Stimulated activated effector memory CD8-positive, alpha-beta T cell treated with anti-CD3 and anti-CD28 coated beads, Interleukin-12 subunit alpha, Interleukin-12 subunit beta, amount 100 ng/mL, for 72 hours (primary cell): ENCODE measurements around the gene TCF25.
"Not testable (repeated sequence)": the region's sequence is repeated elsewhere in the genome, so short reads cannot be mapped to it uniquely, and the experiment has no call there.

ENCODE experiments used
- ATAC-seq: fragments of 150-1000 bp; cut with Tn5 transposase; 2 replicates; pipeline ENCODE4 v1.10.0; 2021
- DNase-seq, 2 donors: peaks; one replicate each; pipeline ENCODE4 v3.0.0; 2021 to 2022; ENCODE audit warnings: low spot score in 2 of 2
- H3K27ac Mint-ChIP-seq: one replicate; pipeline ENCODE4 v1.8.0; 2022; ENCODE audit warnings: mild to moderate bottlenecking, mixed read lengths
- H3K36me3 Mint-ChIP-seq: one replicate; pipeline ENCODE4 v1.8.0; 2022; ENCODE audit warnings: mild to moderate bottlenecking, mixed read lengths
- H3K4me1 Mint-ChIP-seq: one replicate; pipeline ENCODE4 v1.8.0; 2022; ENCODE audit warnings: mixed read lengths
- H3K4me3 Mint-ChIP-seq: one replicate; pipeline ENCODE4 v1.8.0; 2022; ENCODE audit warnings: mild to moderate bottlenecking, mixed read lengths
- H3K9me3 Mint-ChIP-seq: one replicate; pipeline ENCODE4 v1.8.0; 2022; ENCODE audit warnings: mixed read lengths

TCF25 gene, protein sequence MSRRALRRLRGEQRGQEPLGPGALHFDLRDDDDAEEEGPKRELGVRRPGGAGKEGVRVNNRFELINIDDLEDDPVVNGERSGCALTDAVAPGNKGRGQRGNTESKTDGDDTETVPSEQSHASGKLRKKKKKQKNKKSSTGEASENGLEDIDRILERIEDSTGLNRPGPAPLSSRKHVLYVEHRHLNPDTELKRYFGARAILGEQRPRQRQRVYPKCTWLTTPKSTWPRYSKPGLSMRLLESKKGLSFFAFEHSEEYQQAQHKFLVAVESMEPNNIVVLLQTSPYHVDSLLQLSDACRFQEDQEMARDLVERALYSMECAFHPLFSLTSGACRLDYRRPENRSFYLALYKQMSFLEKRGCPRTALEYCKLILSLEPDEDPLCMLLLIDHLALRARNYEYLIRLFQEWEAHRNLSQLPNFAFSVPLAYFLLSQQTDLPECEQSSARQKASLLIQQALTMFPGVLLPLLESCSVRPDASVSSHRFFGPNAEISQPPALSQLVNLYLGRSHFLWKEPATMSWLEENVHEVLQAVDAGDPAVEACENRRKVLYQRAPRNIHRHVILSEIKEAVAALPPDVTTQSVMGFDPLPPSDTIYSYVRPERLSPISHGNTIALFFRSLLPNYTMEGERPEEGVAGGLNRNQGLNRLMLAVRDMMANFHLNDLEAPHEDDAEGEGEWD

DNA sequence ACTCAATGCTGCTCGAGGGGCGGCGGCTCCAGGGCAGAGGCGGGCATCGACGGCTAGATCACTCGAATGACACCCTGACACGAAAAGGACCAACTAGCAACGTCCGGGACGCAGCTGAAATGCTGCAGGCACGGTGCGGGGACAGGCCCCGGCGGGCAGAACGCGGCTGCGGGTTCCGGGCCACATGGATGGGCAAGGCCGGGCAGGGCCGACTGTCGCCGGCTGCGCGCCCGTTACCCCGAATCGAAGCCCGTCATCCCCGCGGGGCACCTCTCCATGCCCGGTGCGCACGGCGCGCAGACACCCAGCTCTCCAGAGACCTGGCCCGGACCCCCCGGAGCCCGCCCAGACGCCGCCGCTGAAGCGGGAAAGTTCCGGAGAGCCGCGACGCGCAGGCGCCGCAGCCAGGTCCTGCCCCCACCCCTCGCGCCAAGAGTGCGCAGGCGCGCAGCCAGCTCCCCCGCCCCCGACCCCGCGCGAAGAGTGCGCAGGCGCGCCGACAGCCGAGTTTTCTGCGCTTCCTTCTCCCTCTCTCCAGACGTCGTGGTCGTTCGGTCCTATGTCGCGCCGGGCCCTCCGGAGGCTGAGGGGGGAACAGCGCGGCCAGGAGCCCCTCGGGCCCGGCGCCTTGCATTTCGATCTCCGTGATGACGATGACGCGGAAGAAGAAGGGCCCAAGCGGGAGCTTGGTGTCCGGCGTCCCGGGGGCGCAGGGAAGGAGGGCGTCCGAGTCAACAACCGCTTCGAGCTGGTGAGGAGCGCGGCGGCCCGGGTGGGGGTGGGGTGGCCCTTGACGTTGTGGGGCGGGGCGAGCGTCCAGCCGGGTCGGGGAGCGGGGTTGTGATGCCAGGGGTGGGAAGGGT, at the start of gene TCF25:
Gene TCF25 (plus strand): TSS at position 484 of the 863 bp plus-strand sequence. CDS start 76 bp downstream, at position 560.
- H3K27ac Mint-ChIP-seq, result peak within 1 kb of the TSS; percentile 98
- H3K36me3 Mint-ChIP-seq, result peaks cover 55% of the 10 kb centered on the region
- peaks cover 13% of the 10 kb centered on the region for H3K4me1 Mint-ChIP-seq
- H3K4me3 Mint-ChIP-seq, result peak within 1 kb of the TSS; percentile 86
- DNase-seq (peak; percentile 76 to 91), ATAC-seq (peak; percentile 65)
- no peaks in the 10 kb centered on the region for H3K9me3 Mint-ChIP-seq

DNA sequence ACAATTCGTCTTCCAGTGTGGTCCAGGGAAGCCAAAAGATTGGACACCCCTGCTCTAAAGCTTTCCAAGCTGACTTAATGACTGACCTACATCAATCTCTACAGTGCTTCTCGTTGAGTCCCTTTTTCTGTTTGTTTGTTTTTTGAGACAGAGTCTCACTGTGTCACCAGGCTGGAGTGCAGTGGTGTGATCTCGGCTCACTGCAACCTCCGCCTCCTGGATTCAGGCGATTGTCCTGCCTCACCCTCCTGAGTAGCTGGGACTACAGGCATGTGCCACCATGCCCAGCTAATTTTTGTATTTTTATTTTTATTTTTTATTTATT, 49.6 kb upstream of the TCF25 start:
- not testable (repeated sequence) for ATAC-seq, DNase-seq, H3K27ac Mint-ChIP-seq, H3K4me3 Mint-ChIP-seq, H3K9me3 Mint-ChIP-seq, H3K36me3 Mint-ChIP-seq
- H3K4me1 Mint-ChIP-seq, result peaks cover 26% of the 10 kb centered on the region

DNA sequence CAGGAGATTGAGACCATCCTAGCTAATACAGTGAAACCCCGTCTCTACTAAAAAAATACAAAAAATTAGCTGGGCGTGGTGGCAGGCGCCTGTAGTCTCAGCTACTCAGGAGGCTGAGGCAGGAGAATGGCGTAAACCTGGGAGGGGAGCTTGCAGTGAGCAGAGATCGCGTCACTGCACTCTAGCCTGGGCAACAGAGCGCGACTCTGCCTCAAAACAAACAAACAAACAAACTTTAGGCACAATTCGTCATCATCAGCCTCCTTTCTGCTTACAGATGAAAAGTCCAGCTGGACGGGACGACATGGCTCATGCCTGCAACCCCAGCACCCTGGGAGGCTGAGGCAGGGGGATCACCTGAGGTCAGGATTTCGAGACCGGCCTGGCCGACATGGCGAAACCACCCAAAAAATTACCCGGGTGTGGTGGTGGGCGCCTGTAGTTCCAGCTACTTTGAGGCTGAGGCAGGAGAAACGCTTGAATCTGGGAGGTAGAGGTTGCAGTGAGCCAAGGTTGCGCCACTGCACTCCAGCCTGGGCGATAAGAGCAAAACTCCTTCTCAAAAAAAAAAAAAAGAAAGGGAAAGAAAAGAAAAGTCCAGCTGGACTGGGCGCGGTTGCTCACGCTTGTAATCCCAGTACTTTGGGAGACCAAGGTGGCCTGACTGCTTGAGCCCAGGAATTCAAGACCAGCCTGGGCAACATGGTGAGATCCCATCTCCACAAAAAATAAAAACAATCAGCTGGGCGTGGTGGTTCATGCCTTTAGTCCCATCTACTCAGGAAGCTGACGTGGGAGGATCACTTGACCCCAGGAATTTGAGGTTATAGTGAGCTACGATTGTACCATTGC, 46.6 kb upstream of the TCF25 start:
- DNase-seq (no peak), ATAC-seq (no peak)
- H3K4me1 Mint-ChIP-seq, result peaks cover 12% of the 10 kb centered on the region
- no peaks in the 10 kb centered on the region for H3K9me3 Mint-ChIP-seq
- H3K27ac Mint-ChIP-seq, result no peak overlapping the region
- H3K4me3 Mint-ChIP-seq, result no peak overlapping the region
- peaks cover 6% of the 10 kb centered on the region for H3K36me3 Mint-ChIP-seq

DNA sequence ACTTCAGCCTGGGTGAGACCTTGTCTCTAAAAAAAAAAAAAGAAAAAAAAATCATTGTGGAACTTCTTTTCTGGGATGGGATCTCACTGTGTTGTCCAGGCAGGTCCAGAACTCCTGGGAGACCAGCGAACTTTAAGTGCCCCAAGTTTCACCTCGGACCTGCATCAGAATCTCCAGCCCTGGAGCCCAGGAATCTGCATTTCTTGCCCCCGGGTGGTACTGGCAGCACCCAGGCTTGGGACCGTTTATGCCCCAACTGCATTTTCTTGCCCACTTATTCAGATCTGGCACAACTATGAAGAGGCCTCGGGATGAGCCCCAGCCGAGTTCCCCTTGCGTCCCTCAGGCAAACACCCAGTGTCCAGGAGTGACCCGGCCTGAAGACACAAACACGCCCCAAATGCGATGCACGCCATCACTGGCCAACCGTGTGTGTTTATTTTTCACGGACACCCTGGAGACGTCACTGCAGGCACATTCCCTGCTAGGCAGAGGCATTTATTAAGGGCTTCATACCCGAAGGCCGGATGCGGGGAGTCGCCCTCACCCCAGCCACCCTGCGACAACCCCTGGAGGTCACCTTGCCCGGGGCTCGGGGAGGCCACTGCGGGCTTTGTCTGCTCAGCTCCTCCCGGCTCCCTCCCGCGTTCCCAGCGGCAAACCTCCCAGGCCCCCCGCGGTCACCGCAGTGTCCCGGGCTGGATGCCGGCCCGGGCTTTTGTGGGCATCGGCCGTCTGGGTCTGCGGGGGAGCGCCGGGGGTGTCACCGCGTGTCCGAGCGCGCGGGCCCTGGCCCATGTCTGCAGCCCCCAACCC, 45.8 kb upstream of the TCF25 start:
- Mint-ChIP-seq H3K4me3 (peak overlapping the region; percentile 35), H3K9me3 (no peaks in the 10 kb centered on the region), H3K27ac (no peak overlapping the region), H3K4me1 (peaks cover 4% of the 10 kb centered on the region), H3K36me3 (peaks cover 6% of the 10 kb centered on the region)
- no peak for ATAC-seq
- no peak for DNase-seq

DNA sequence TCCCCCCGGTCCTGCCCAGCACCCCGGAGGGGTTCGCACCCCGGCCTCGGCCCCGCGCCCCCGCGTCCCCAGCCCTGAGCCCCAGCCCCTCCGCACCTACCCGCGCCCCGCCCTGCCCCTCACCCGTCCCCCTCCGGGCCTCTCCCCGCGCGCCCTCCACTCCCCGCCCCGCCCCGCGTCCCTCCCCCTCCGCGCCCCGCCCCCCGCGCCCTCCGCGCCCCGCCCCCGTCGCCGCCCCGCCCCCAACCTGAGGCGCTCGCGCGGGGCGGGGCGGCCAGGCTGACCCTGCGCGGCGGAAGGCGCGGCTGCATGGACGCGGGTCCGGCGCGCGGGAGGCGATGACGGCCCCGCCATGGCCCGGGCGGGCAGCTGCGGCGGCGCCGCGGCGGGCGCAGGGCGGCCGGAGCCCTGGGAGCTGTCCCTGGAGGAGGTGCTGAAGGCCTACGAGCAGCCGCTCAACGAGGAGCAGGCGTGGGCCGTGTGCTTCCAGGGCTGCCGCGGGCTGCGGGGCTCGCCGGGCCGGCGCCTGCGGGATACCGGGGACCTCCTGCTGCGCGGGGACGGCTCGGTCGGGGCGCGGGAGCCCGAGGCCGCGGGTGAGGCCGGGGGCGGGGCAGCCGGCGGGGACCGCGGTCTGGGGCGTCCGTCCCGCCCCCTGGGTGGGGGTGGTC, 45.1 kb upstream of the TCF25 start, which contains the start of gene SPIRE2:
Gene SPIRE2 (plus strand): TSS at position 277 of the 671 bp plus-strand sequence. CDS start 76 bp downstream, at position 353.
- Mint-ChIP-seq H3K4me1 (no peaks in the 10 kb centered on the region), H3K9me3 (no peaks in the 10 kb centered on the region), H3K4me3 (peak within 1 kb of the TSS; percentile 38), H3K36me3 (peaks cover 6% of the 10 kb centered on the region), H3K27ac (no peak within 1 kb of the TSS)
- peak; percentile 58 to 81 for DNase-seq
- ATAC-seq, result peak; percentile 93

DNA sequence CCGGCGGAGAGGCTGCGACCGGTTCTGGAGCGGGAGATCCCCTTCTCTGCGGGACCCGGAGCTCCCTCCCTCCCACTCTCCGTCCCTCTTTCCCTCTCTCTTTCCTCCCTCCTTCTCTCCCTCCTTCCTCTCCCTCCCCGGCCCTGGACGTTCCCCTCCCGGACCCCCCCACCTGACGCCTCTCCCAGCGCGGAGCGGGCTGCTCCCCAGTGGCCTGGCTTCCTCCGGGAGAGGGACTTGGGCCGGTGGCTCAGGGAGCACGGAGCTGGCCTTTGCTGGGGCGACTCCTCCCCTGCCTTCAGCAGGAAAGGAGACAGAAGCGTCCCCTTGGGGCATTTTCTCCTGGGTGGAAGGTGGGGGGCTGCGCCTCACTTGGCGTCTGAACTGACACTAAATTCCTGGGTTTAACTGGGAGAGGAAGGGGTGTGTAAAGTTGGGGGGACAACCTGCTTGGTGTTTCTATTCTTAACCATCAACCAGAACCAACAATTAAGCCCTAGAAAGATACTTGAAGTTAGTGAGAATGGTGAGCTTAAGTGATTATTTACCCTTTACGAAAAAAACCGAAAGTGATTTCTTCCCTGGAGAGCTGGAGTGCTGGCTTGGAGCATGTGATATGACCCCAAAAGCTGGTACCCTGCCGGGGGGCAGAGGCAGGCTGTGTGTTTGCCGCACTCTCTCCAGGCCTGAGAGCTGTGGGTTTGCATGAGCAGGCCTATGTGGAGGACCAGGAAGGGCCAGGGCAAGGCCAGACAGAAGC, 44.3 kb upstream of the TCF25 start:
- ATAC-seq (no peak), DNase-seq (no peak)
- Mint-ChIP-seq H3K4me3 (peak overlapping the region; percentile 38), H3K4me1 (no peaks in the 10 kb centered on the region), H3K27ac (no peak overlapping the region), H3K9me3 (no peaks in the 10 kb centered on the region), H3K36me3 (peaks cover 6% of the 10 kb centered on the region)

DNA sequence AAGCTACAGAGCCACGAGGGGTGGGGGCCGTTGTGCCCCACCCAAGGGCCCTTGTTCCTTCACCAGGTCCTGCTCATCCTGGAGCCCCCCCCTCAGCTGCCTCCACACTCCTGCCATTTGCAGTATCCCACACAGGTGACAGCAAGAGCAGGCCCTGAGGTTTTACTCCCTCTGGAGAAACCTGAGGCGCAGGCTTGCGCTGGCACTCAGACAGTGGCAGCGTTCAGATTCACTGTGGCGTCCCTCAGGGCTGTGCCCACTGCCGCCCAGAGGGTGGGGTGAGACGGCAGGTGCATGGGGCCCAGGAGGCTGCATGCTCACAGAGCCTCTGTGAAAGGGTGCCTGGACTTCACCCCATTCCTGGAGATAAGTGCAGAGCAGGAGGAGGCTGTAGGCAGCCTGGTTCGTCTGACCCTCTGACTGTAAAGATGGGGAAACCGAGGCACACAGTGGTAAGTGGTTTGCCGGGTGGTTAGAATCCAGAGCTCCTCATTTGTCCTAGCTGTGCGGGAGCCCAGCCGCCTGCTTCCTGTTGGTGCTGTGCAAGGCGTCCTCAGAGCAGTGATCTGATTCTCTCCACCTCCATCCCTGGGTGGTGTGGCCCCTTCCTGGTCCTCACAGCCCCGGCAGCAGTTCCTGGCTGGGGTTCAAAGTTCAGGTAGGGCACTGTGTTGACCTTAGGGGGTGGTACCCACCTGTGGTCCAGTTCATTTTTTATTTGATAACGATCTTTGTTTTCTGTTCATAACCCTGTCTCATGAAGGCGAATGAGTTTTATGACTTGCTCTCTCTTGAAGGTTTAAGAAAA, 43.6 kb upstream of the TCF25 start:
- Mint-ChIP-seq H3K4me3 (peak overlapping the region; percentile 38), H3K27ac (no peak overlapping the region), H3K9me3 (no peaks in the 10 kb centered on the region), H3K4me1 (no peaks in the 10 kb centered on the region), H3K36me3 (peaks cover 6% of the 10 kb centered on the region)
- ATAC-seq (no peak), DNase-seq (no peak)

DNA sequence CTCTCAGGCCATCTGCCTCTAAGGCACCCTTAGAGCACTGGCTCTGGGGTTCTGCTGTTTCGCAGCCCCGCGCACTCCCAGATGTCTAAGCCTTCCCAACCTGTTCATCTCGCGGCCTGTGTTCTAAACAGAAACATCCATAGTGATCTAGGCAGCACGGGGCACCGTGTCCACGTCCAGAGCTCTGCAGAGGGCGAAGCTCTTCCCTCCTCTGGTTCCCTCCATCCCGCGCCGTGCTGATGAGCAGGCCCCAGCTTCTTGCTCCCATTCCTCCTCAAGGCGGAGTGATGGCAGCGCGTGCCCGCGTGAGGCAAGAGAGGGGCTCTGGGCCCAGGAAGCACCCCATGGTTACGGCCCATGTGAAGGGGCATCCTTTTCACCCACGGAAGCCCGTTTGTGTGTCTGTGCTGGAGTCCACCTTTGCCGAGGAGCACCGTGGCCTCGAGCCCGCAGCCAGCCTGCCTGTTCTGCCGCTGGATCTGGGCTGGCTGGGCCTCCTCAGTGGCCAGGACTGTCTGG, 41.5 kb upstream of the TCF25 start:
- Mint-ChIP-seq H3K9me3 (no peaks in the 10 kb centered on the region), H3K36me3 (peaks cover 6% of the 10 kb centered on the region), H3K27ac (no peak overlapping the region), H3K4me3 (no peak overlapping the region), H3K4me1 (no peaks in the 10 kb centered on the region)
- ATAC-seq (no peak), DNase-seq (no peak)

DNA sequence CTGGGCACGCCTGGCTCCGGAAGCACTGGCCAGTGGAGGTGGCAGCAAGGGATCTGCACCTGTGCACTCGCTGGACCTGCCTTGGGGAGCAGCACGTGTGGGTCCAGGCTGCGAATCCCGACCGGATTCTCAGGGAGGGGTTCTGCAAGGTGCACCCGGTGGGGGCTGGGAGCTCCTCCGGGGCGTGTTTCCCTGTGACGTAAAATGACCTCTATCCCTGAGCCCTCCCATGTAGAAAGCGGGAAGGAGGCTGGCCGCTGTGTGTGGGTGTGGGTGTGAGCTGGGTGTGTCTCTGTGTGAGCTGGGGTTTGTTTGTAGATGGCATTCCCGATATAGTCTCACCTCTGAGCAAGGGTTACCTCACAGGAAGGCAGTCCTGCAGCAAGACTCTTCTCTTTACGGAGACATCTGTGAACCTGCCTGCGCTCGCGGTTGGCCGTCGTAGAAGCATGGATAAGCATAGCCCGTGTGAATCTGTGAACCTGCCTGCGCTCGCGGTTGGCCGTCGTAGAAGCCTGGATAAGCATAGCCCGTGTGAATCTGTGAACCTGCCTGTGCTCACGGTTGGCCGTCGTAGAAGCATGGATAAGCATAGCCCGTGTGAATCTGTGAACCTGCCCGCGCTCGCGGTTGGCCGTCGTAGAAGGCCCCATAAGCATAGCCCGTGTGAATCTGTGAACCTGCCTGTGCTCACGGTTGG, 39.6 kb upstream of the TCF25 start:
- not testable (repeated sequence) for H3K36me3 Mint-ChIP-seq, ATAC-seq, H3K9me3 Mint-ChIP-seq, H3K27ac Mint-ChIP-seq, H3K4me3 Mint-ChIP-seq, DNase-seq
- H3K4me1 Mint-ChIP-seq, result peaks cover 15% of the 10 kb centered on the region

DNA sequence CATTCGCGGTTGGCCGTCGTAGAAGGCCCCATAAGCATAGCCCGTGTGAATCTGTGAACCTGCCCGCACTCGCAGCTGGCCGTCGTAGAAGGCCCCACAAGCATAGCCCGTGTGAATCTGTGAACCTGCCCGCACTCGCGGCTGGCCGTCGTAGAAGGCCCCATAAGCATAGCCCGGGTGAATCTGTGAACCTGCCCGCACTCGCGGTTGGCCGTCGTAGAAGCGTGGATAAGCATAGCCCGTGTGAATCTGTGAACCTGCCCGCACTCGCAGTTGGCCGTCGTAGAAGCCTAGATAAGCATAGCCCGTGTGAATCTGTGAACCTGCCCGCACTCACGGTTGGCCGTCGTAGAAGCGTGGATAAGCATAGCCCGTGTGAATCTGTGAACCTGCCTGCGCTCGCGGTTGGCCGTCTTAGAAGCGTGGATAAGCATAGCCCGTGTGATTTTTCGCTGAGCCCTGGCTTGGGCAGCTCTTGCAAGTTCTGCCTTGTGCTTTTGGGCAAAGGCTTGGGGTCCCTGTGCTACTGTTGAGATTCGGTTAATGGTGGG, 38.5 kb upstream of the TCF25 start:
- H3K4me3 Mint-ChIP-seq, DNase-seq, H3K9me3 Mint-ChIP-seq, H3K36me3 Mint-ChIP-seq, H3K27ac Mint-ChIP-seq, ATAC-seq: not testable (repeated sequence)
- peaks cover 25% of the 10 kb centered on the region for H3K4me1 Mint-ChIP-seq

DNA sequence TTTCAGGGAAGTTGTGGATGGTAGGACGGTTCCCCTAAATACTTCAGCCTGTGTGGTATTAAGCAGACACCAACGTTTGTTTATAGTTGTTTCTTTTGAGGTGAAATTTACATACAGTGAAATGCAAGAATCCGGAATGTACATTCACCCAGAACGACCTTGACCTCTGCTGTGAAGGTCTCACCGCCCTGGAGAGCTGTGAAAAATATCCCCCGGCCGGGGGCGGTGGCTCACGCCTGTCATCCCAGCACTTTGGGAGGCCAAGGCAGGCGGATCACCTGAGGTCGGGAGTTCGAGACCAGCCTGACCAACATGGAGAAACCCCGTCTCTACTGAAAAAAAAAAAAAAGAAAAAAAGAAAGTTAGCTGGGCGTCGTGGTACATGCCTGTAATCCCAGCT, 36.9 kb upstream of the TCF25 start:
- not testable (repeated sequence) for H3K36me3 Mint-ChIP-seq, ATAC-seq, H3K4me3 Mint-ChIP-seq, H3K9me3 Mint-ChIP-seq, DNase-seq, H3K27ac Mint-ChIP-seq
- peaks cover 31% of the 10 kb centered on the region for H3K4me1 Mint-ChIP-seq
